D721Med (cell line): ENCODE measurements around the gene TRAF3.

ENCODE experiments used
- DNase-seq: peaks from one replicate; pipeline ENCODE4 v3.0.0; 2011; ENCODE audit warnings: low spot score; ENCODE audit not compliant: insufficient read length
- FAIRE-seq: peaks from 2 replicates; lab custom pipeline; 2011; peaks lifted over from hg19 to GRCh38; lab: Jason Lieb, UNC
- CTCF ChIP-seq: IDR thresholded peaks from 2 replicates; pipeline ENCODE4 v1.5.1; 2012; ENCODE audit warnings: mild to moderate bottlenecking, control low read depth; ENCODE audit not compliant: insufficient read depth; ENCODE audit errors: missing control alignments

Gene TRAF3

GRCh38 chr14:102732924-102733323, 44.3 kb upstream of the TRAF3 start:
- TF ChIP-seq CTCF = no peak
- no peak for DNase-seq
- FAIRE-seq = no peak

- DNase-seq (no peak), FAIRE-seq (no peak)
- TF ChIP-seq CTCF = no peak
Observed at GRCh38 chr14:102733326-102733725, 43.9 kb upstream of the TRAF3 start.

DNA sequence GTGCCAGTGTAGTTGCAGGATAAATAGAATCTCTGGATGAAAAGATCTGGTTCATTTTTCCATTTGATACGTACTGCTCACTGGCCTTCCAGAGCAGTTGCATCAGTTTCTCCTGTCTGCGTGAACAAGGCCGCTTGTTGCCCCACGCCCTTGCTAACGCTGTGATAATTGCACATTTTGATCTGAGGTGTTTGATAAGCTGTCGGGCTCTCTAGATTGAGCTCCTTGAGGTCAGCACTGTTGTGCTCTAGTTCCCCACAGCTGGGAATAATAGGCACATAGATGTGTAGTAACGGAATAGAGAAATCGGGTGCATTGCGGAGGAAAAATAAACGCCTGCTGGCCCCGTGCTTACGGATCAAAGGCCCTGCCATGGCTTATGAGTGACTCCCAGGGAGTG, 42.8 kb upstream of the TRAF3 start:
- FAIRE-seq (no peak), DNase-seq (no peak)
- no peak for TF ChIP-seq CTCF

DNA sequence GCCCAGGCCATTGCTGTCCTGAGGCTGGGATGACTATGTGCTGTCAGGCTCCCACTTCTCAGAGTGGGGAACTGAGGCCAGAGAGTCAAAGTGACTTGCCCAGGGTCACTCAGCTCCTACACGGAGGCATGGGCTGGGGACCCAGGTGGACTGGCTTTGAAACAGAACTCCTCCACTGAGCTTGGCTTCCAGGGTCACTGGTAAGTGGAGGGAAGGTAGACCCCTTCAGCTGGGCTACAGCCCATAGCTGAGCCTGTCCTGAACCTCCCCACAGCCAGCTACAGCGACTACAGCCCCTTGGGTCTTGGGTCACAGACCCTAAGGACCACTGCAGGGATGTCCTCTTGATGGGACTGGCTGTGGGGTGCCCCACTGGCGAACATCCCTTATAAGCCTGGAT, 40.3 kb upstream of the TRAF3 start:
- TF ChIP-seq CTCF = no peak
- no peak for DNase-seq
- no peak for FAIRE-seq

GRCh38 chr14:102737402-102738372, 39.6 kb upstream of the TRAF3 start:
- DNase-seq = no peak
- FAIRE-seq = no peak
- TF ChIP-seq CTCF = no peak

DNA sequence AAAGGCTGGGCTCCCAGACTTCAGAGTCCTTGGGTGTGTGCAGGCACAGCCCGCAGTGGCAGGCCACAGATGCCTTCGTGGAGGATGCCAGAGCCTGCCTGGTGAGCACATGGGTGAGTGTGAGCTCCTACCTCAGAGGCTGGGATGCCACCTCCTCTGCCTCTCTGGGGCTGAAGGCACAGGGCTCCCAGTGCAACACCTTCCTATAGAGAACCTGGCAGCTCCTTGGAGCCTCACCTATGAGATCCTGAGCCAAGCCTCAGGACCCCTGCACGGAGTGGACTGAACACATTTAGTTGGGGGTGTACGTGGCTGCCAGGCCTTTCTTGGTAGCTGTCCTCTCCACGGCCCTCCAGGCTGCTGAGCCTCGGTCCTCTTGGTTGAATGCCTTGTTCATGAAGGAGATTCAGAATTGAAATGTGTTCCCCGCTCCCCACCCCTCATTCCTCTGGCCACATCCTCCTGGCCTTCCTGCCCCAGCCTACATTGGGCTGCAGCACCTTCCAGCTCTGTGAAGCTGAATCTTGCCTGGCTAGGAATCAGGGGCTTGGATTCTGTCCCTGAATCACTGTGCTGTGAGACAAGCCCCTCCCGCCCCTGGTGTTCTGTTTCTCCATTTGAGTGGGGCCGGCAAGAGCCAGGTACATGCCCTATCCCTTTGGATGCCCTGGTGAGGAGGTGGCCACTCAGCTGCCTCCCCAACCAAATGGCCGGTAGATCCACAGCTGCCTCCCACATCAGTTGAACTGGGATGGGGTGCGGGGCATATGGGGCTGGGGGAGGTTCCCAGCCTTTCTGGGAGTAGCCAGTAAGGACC, 38.7 kb upstream of the TRAF3 start:
- TF ChIP-seq CTCF = no peak
- DNase-seq (no peak), FAIRE-seq (no peak)

DNA sequence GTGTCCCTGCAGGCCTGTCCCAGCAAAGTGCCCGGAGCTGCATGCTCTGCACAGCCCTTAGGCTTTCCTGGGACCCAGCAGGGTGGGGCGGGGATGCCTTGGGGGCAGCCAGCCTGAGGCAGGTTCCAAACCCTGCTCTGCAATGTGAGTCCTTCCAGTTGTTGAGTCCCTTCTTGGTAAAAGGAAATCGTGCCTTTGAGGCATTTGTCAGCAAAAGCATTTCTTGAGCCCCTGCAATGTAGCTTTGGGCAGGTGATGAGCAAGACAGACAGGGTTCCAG, 38.1 kb upstream of the TRAF3 start:
- FAIRE-seq (no peak), DNase-seq (no peak)
- no peak for TF ChIP-seq CTCF
